Stimulated activated naive CD8-positive, alpha-beta T cell treated with anti-CD3 and anti-CD28 coated beads, Interleukin-15, Interleukin-2, amounts not matched to agents 100 ng/mL and 50 ng/mL, for 24 hours (primary cell): ENCODE data around the gene ZFAND5.

Experiments
- H3K27ac Mint-ChIP-seq: one replicate; pipeline ENCODE4 v1.8.0; 2021; ENCODE audit warnings: mild to moderate bottlenecking, mixed read lengths
- H3K27me3 Mint-ChIP-seq: one replicate; pipeline ENCODE4 v1.8.0; 2021; ENCODE audit warnings: mixed read lengths
- H3K36me3 Mint-ChIP-seq: one replicate; pipeline ENCODE4 v1.8.0; 2021; ENCODE audit warnings: low read depth, mixed read lengths
- H3K4me1 Mint-ChIP-seq: one replicate; pipeline ENCODE4 v1.8.0; 2021; ENCODE audit warnings: low read depth, mixed read lengths
- H3K4me3 Mint-ChIP-seq: one replicate; pipeline ENCODE4 v1.8.0; 2021; ENCODE audit warnings: mild to moderate bottlenecking, mixed read lengths
- H3K9me3 Mint-ChIP-seq: one replicate; pipeline ENCODE4 v1.8.0; 2021; ENCODE audit warnings: mixed read lengths

Gene ZFAND5

GRCh38 chr9:72364679-72365524, at the start of gene ZFAND5:
Gene ZFAND5, minus strand, starts transcription at chr9:72365208. Its CDS starts 4,430 bp downstream, at chr9:72360778.
- H3K4me1 Mint-ChIP-seq: peaks cover 43% of the 10 kb centered on the region
- H3K27ac Mint-ChIP-seq: peak within 1 kb of the TSS; percentile 98
- H3K9me3 Mint-ChIP-seq: no peaks in the 10 kb centered on the region
- H3K27me3 Mint-ChIP-seq: no peaks in the 10 kb centered on the region
- H3K36me3 Mint-ChIP-seq: peaks cover 39% of the 10 kb centered on the region
- H3K4me3 Mint-ChIP-seq: peak within 1 kb of the TSS; percentile 93

GRCh38 chr9:72412483-72413040, 47.6 kb upstream of the ZFAND5 start:
- no peak overlapping the region for H3K27ac Mint-ChIP-seq
- no peaks in the 10 kb centered on the region for H3K9me3 Mint-ChIP-seq
- no peaks in the 10 kb centered on the region for H3K4me1 Mint-ChIP-seq
- no peak overlapping the region for H3K4me3 Mint-ChIP-seq
- no peaks in the 10 kb centered on the region for H3K27me3 Mint-ChIP-seq
- H3K36me3 Mint-ChIP-seq: no peaks in the 10 kb centered on the region

GRCh38 chr9:72410214-72410613, 45.2 kb upstream of the ZFAND5 start:
- Mint-ChIP-seq H3K27me3 (no peaks in the 10 kb centered on the region), H3K36me3 (no peaks in the 10 kb centered on the region), H3K27ac (no peak overlapping the region), H3K4me1 (no peaks in the 10 kb centered on the region), H3K4me3 (no peak overlapping the region), H3K9me3 (no peaks in the 10 kb centered on the region)

GRCh38 chr9:72407114-72407513, 42.1 kb upstream of the ZFAND5 start:
- no peak overlapping the region for H3K4me3 Mint-ChIP-seq
- H3K27me3 Mint-ChIP-seq: no peaks in the 10 kb centered on the region
- no peak overlapping the region for H3K27ac Mint-ChIP-seq
- no peaks in the 10 kb centered on the region for H3K36me3 Mint-ChIP-seq
- H3K9me3 Mint-ChIP-seq: no peaks in the 10 kb centered on the region
- no peaks in the 10 kb centered on the region for H3K4me1 Mint-ChIP-seq

- H3K4me1 Mint-ChIP-seq: no peaks in the 10 kb centered on the region
- H3K36me3 Mint-ChIP-seq: no peaks in the 10 kb centered on the region
- no peaks in the 10 kb centered on the region for H3K9me3 Mint-ChIP-seq
- H3K4me3 Mint-ChIP-seq: no peak overlapping the region
- H3K27ac Mint-ChIP-seq: no peak overlapping the region
- peaks cover 7% of the 10 kb centered on the region for H3K27me3 Mint-ChIP-seq
Observed at GRCh38 chr9:72402744-72403143, 37.7 kb upstream of the ZFAND5 start.

- no peak overlapping the region for H3K4me3 Mint-ChIP-seq
- no peaks in the 10 kb centered on the region for H3K9me3 Mint-ChIP-seq
- peaks cover 7% of the 10 kb centered on the region for H3K27me3 Mint-ChIP-seq
- no peaks in the 10 kb centered on the region for H3K36me3 Mint-ChIP-seq
- no peaks in the 10 kb centered on the region for H3K4me1 Mint-ChIP-seq
- H3K27ac Mint-ChIP-seq: no peak overlapping the region
Observed at GRCh38 chr9:72401396-72401795, 36.4 kb upstream of the ZFAND5 start.

GRCh38 chr9:72400866-72401265, 35.9 kb upstream of the ZFAND5 start:
- no peaks in the 10 kb centered on the region for H3K36me3 Mint-ChIP-seq
- no peaks in the 10 kb centered on the region for H3K4me1 Mint-ChIP-seq
- peaks cover 7% of the 10 kb centered on the region for H3K27me3 Mint-ChIP-seq
- H3K27ac Mint-ChIP-seq: no peak overlapping the region
- H3K9me3 Mint-ChIP-seq: no peaks in the 10 kb centered on the region
- no peak overlapping the region for H3K4me3 Mint-ChIP-seq

GRCh38 chr9:72399391-72399790, 34.4 kb upstream of the ZFAND5 start:
- no peaks in the 10 kb centered on the region for H3K9me3 Mint-ChIP-seq

GRCh38 chr9:72396247-72397091, 31.5 kb upstream of the ZFAND5 start:
- H3K36me3 Mint-ChIP-seq: no peaks in the 10 kb centered on the region
- H3K27me3 Mint-ChIP-seq: peaks cover 10% of the 10 kb centered on the region
- no peaks in the 10 kb centered on the region for H3K9me3 Mint-ChIP-seq
- no peaks in the 10 kb centered on the region for H3K4me1 Mint-ChIP-seq
- peak overlapping the region; percentile 11 for H3K27ac Mint-ChIP-seq
- no peak overlapping the region for H3K4me3 Mint-ChIP-seq

More at GRCh38 chr9:72399391-72399790, 34.4 kb upstream of the ZFAND5 start:
- H3K4me3 Mint-ChIP-seq: no peak overlapping the region
- H3K4me1 Mint-ChIP-seq: no peaks in the 10 kb centered on the region
- no peak overlapping the region for H3K27ac Mint-ChIP-seq
- H3K36me3 Mint-ChIP-seq: no peaks in the 10 kb centered on the region
- peaks cover 7% of the 10 kb centered on the region for H3K27me3 Mint-ChIP-seq

- H3K36me3 Mint-ChIP-seq: no peaks in the 10 kb centered on the region
- H3K27me3 Mint-ChIP-seq: peaks cover 6% of the 10 kb centered on the region
- H3K27ac Mint-ChIP-seq: no peak overlapping the region
- peaks cover 6% of the 10 kb centered on the region for H3K4me1 Mint-ChIP-seq
- no peak overlapping the region for H3K4me3 Mint-ChIP-seq
- no peaks in the 10 kb centered on the region for H3K9me3 Mint-ChIP-seq
Observed at GRCh38 chr9:72394066-72394465, 29.1 kb upstream of the ZFAND5 start.

GRCh38 chr9:72390907-72391306, 25.9 kb upstream of the ZFAND5 start:
- peaks cover 15% of the 10 kb centered on the region for H3K4me1 Mint-ChIP-seq
- H3K27ac Mint-ChIP-seq: no peak overlapping the region
- no peaks in the 10 kb centered on the region for H3K9me3 Mint-ChIP-seq
- peaks cover 3% of the 10 kb centered on the region for H3K27me3 Mint-ChIP-seq
- H3K4me3 Mint-ChIP-seq: no peak overlapping the region
- H3K36me3 Mint-ChIP-seq: no peaks in the 10 kb centered on the region

GRCh38 chr9:72386186-72386585, 21.2 kb upstream of the ZFAND5 start:
- no peaks in the 10 kb centered on the region for H3K27me3 Mint-ChIP-seq
- peaks cover 15% of the 10 kb centered on the region for H3K4me1 Mint-ChIP-seq
- no peak overlapping the region for H3K27ac Mint-ChIP-seq
- no peaks in the 10 kb centered on the region for H3K9me3 Mint-ChIP-seq
- no peak overlapping the region for H3K4me3 Mint-ChIP-seq
- no peaks in the 10 kb centered on the region for H3K36me3 Mint-ChIP-seq

- Mint-ChIP-seq H3K27ac (no peak overlapping the region), H3K4me1 (peaks cover 15% of the 10 kb centered on the region), H3K27me3 (no peaks in the 10 kb centered on the region), H3K4me3 (no peak overlapping the region), H3K36me3 (no peaks in the 10 kb centered on the region), H3K9me3 (no peaks in the 10 kb centered on the region)
Observed at GRCh38 chr9:72384710-72385485, 19.9 kb upstream of the ZFAND5 start.

GRCh38 chr9:72383978-72384709, 19.1 kb upstream of the ZFAND5 start:
- no peaks in the 10 kb centered on the region for H3K9me3 Mint-ChIP-seq
- no peaks in the 10 kb centered on the region for H3K27me3 Mint-ChIP-seq
- H3K27ac Mint-ChIP-seq: no peak overlapping the region
- no peak overlapping the region for H3K4me3 Mint-ChIP-seq
- no peaks in the 10 kb centered on the region for H3K36me3 Mint-ChIP-seq
- peaks cover 9% of the 10 kb centered on the region for H3K4me1 Mint-ChIP-seq
